Transverse colon (tissue), 4 donors: ENCODE results near the gene FKRP.

Source experiments
- POLR2AphosphoS5 ChIP-seq, 3 donors: sonication (generic); formaldehyde crosslinking; IDR thresholded peaks; one replicate each; pipeline ENCODE4 v1.6.1; 2016; ENCODE audit warnings: antibody characterized with exemption in 3 of 3
- TF ChIP-seq, protein P1 (sequence below), 5 experiments: fragments of 200-600 bp in 3 of 5; fragments of 450-650 bp in 2 of 5; sonication (generic) in 3 of 5; IDR thresholded peaks; 1 replicate in 2 of 5; 2 replicates in 3 of 5; pipeline ENCODE4 v1.5.1; 2016 to 2017; ENCODE audit warnings: antibody characterized with exemption in 5 of 5, inconsistent platforms in 3 of 5, mild to moderate bottlenecking in 2 of 5, moderate library complexity in 1 of 5

DNA sequence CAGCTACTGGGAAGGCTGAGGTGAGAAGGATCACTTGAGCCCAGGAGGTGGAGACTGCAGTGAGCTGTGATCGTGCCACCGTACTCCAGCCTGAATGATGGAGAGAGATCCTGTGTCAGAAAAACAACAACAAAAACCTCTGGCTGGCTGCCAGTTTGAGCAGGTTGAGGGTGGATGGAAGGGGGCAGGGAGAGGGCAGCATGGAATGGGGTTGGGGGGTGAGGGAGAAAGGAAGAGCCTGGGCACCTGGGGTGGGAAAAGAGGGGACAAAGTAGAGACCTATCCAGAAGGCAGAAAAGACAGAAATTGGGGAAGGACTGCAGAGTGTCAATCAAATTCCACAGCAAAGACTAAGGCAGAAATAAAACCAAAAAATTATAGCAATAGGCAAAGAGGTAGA is 37.8 kb downstream of the FKRP start:
- no peak for TF ChIP-seq POLR2AphosphoS5 (IDR thresholded peaks at IDR 0.05)
- TF ChIP-seq, protein P1, sequence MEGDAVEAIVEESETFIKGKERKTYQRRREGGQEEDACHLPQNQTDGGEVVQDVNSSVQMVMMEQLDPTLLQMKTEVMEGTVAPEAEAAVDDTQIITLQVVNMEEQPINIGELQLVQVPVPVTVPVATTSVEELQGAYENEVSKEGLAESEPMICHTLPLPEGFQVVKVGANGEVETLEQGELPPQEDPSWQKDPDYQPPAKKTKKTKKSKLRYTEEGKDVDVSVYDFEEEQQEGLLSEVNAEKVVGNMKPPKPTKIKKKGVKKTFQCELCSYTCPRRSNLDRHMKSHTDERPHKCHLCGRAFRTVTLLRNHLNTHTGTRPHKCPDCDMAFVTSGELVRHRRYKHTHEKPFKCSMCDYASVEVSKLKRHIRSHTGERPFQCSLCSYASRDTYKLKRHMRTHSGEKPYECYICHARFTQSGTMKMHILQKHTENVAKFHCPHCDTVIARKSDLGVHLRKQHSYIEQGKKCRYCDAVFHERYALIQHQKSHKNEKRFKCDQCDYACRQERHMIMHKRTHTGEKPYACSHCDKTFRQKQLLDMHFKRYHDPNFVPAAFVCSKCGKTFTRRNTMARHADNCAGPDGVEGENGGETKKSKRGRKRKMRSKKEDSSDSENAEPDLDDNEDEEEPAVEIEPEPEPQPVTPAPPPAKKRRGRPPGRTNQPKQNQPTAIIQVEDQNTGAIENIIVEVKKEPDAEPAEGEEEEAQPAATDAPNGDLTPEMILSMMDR (IDR thresholded peaks at IDR 0.05): no peak
